Tibial nerve (tissue), 3 donors: ENCODE results near the gene H2BK1.

ENCODE experiments used
- CTCF ChIP-seq, 5 experiments: fragments of 200-600 bp in 3 of 5; fragments of 450-650 bp in 2 of 5; sonication (generic) in 3 of 5; IDR thresholded peaks; one replicate each; pipeline ENCODE4 v1.5.1; 2016 to 2019; ENCODE audit warnings: antibody characterized with exemption in 5 of 5, mild to moderate bottlenecking in 3 of 5, moderate library complexity in 2 of 5
- POLR2A ChIP-seq, 2 donors: fragments of 450-650 bp; IDR thresholded peaks; one replicate each; pipeline ENCODE4 v1.6.1; 2017; ENCODE audit warnings: antibody characterized with exemption in 2 of 2, mild to moderate bottlenecking in 2 of 2, moderate library complexity in 2 of 2

GRCh38 chr7:151174246-151175046, 35.8 kb downstream of the H2BK1 start:
- TF ChIP-seq CTCF (IDR thresholded peaks at IDR 0.05): no peak
- no peak for TF ChIP-seq POLR2A (IDR thresholded peaks at IDR 0.05)
